ENCODE data around the gene FPR3.

The FPR3 gene

DNA sequence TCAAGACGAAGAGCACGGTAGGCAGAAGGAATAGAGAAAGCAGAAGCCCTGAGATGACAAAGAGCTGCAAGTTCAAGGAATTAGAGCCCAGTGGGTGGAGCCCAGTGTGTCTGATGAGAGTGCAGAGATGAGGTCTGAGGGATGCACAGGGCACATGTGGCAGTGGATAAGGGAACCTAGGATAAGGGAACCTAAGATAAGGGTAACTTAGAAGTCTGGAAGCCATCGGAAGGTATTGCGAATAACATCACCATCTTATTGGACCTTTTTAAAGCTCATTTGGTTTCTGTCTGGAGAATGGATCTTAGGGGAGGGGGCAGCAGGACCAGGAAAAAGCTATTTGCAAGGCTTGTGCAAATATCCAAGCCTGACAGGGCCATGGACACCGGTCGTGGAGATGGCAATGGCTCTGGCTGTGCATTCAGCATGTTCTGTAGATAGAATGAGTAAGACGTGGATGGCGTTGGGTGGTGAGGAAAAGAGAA, 1.3 kb downstream of the FPR3 start:
- no peak for DNase-seq (ENCODE audit: low spot score)
- TF ChIP-seq, protein P1, sequence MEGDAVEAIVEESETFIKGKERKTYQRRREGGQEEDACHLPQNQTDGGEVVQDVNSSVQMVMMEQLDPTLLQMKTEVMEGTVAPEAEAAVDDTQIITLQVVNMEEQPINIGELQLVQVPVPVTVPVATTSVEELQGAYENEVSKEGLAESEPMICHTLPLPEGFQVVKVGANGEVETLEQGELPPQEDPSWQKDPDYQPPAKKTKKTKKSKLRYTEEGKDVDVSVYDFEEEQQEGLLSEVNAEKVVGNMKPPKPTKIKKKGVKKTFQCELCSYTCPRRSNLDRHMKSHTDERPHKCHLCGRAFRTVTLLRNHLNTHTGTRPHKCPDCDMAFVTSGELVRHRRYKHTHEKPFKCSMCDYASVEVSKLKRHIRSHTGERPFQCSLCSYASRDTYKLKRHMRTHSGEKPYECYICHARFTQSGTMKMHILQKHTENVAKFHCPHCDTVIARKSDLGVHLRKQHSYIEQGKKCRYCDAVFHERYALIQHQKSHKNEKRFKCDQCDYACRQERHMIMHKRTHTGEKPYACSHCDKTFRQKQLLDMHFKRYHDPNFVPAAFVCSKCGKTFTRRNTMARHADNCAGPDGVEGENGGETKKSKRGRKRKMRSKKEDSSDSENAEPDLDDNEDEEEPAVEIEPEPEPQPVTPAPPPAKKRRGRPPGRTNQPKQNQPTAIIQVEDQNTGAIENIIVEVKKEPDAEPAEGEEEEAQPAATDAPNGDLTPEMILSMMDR (IDR thresholded peaks at IDR 0.05; ENCODE audit: extremely low read depth, missing control alignments): no peak

DNA sequence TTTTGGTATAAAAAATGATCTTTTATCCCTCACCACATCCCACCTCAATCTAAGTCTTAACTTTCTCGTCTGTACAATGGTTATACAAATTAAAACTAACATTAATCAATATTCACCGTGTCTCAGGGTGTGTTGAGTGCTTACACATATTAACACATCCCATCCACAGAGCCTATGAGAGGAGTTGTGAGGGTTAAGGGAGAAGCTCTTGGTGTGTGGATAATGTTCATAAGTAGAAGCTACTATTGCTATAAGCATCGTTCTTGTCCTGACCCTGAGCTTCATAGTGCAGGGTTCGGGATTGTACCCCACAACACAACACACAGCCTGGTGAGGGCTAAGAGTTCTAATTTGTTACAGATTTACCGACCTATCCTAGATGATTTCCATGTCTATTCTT, 2.5 kb downstream of the FPR3 start:
- TF ChIP-seq, protein P1 (IDR thresholded peaks at IDR 0.05; ENCODE audit: extremely low read depth, missing control alignments): no peak
- DNase-seq (ENCODE audit: low spot score): no peak

DNA sequence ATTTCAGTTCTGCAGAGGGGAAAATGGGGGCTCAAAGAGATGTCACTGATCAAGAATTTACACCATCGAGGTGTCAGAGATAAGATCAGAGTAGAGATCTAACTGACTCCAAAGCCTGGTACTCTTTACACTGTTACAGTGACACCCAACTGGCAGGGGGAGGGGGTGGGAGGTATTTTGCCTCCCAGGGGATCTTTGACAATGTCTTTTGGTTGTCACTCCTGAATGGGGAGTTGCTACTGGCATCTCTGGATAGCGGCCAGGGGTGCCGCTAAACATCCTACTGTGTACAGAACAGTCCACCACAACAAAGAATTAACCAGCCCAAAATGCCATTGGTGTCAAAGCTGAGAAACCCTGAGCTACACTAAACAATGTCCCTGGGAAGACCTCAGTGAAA, 3.1 kb downstream of the FPR3 start:
- no peak for DNase-seq (ENCODE audit: low spot score)
- TF ChIP-seq, protein P1 (IDR thresholded peaks at IDR 0.05; ENCODE audit: extremely low read depth, missing control alignments): no peak

DNA sequence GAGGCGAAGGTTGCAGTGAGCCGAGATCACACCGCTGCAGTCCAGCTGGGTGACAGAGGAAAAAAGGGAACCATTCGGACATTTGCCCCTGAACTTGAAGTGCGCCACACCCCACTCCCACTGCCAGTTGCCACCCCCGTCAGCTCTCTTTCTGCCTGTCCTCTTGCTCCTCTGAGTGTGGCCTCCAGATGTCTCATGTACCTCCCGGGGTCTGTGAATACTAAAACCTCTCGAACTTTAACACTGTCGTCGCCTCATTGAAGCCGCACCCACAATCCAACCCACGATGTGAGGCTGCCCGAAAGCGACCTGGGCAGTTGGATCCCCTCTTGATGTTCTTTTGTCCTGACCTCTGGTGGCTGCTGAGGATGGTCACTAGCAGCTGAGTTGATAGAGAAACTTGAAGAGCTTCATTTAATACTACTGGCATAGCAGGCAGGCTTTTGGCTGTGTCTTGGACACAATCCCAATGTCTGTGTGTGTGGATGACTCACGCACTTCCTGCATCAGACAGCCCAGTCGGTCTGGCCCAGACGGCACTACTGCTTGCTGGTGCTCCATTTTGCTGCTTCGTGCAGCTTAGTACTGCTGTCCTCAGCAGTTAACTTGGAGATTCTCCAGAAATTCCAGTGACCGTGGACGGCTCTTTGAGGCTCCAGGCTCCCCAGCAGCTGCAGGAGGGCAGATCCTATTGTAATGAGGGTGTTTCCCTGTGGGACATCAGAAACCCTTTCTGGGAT, 4.2 kb downstream of the FPR3 start:
- TF ChIP-seq, protein P1 (IDR thresholded peaks at IDR 0.05; ENCODE audit: extremely low read depth, missing control alignments): no peak
- no peak for DNase-seq (ENCODE audit: low spot score)

DNA sequence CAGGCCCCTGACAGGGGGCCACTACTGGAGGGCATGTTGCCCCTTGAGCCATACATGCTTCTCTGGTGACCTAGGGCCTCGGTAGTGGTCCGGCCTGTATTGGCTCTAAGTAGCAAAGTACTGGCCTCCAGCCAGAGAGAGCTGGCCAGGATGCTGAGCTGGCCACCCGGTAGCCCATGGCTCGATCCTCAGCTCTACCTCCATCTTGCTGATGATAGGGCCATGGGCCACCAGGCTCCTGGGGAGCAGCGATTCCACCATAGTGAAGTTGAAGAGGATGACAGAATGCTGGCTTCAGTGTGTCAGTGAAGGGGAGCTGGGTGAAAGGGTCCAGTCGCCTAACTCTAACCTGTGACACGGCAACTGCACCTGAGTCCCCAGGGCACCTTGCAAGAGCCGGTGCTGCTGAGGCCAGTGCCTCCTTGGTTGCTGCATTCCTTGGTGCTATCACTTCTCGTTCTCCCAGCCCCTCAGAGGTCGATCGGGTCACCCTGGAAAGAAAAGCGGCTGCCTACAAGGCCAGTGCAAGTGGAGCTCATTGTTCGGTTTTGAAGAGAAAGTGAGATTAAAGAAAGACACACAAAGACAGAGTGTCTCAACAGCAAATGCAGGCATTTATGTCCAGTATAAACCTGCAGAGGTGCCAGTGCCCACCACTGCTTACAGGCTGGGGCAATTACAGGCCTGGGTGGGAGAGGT, 5.0 kb downstream of the FPR3 start:
- DNase-seq (ENCODE audit: low spot score): no peak
- TF ChIP-seq, protein P1 (IDR thresholded peaks at IDR 0.05; ENCODE audit: extremely low read depth, missing control alignments): no peak

DNA sequence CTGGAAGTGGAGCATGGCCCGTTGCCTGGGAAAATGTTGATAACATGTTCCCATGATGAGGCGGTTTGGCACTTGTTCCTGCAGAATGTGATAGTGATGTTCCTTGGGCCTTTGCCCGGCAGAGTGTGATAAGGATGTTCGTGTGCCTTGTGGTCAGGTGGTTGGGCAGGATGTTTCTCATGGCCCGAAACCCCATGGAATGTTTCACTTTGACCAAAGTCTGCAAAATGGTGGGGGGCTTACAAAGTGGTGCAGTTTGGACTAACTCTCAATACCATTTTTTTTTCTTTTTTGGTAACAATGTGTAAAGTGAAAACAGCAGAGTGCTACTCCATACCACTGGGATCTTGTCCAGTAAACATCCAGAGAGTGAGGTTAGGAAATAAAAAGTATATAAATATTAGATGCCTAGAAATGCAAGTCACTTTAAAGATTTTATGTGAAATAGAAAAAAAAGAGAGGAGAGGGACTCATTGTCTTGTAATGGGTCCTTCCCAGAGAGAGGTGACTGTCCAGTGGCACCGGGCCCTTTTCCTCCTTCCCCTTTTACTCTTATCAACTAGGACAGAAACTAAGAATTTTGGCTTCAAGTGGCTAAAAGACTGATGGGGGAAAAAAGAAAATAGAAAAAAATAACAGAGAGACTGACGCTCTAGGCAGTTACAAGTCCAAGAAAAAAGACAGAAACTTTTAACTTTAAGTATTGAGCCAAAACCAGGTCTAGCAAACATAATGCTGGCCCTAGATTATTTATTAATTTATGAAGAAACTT, 5.7 kb downstream of the FPR3 start:
- no peak for DNase-seq (ENCODE audit: low spot score)
- TF ChIP-seq, protein P1 (IDR thresholded peaks at IDR 0.05; ENCODE audit: extremely low read depth, missing control alignments): no peak

DNA sequence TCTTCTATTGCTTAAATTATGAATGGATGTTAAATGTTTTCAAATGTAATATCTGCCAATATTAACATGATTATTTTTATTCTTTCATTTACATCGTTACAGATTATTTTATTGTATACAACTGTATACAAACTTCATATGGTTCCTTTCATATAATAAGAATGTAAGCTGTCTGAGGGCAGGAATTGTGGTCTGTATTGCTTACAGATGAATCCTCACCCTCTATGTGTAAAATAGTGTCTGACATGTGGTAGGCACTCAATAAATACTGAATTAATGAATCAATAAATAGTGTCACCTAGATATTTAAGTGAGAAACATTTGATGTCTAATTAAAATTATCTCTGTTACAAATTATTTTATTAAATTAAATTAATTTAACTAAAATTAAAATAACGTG, 7.8 kb downstream of the FPR3 start:
- TF ChIP-seq, protein P1 (IDR thresholded peaks at IDR 0.05; ENCODE audit: extremely low read depth, missing control alignments): no peak

More for the DNA sequence above, 7.8 kb downstream of the FPR3 start:
- DNase-seq (ENCODE audit: low spot score): no peak
